Measurements from ENCODE around the gene KRT75.

Gene KRT75

DNA sequence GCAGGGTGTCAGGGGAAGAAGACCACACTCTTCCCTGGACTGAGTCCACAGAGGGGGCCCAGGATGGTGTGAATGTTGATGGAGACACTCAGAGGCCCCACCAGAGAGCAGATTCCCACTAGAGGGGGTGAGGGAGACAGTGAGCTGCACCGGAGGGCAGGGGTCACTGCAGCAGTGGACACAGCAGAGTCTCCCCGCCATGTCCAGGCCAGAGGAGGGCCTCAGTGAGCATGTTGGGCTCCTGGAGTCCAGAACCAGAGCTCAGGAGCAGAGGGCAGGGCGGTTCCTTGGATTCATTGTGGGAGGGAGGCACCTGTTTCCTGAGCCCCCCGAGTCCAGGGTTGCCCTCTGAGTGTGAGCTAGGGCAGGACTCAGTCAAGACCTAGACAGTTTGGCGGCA, 26.3 kb downstream of the KRT75 start:
- H3K9me3 ChIP-seq, result no peaks in the 10 kb centered on the region
- H3K4me3 ChIP-seq (ENCODE audit: low read depth, low read length), result no peak overlapping the region
- H3K27me3 ChIP-seq, result no peaks in the 10 kb centered on the region
- TF ChIP-seq, protein P1, sequence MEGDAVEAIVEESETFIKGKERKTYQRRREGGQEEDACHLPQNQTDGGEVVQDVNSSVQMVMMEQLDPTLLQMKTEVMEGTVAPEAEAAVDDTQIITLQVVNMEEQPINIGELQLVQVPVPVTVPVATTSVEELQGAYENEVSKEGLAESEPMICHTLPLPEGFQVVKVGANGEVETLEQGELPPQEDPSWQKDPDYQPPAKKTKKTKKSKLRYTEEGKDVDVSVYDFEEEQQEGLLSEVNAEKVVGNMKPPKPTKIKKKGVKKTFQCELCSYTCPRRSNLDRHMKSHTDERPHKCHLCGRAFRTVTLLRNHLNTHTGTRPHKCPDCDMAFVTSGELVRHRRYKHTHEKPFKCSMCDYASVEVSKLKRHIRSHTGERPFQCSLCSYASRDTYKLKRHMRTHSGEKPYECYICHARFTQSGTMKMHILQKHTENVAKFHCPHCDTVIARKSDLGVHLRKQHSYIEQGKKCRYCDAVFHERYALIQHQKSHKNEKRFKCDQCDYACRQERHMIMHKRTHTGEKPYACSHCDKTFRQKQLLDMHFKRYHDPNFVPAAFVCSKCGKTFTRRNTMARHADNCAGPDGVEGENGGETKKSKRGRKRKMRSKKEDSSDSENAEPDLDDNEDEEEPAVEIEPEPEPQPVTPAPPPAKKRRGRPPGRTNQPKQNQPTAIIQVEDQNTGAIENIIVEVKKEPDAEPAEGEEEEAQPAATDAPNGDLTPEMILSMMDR (IDR thresholded peaks at IDR 0.05; ENCODE audit: low read depth, low read length), result no peak
- H3K36me3 ChIP-seq, result no peaks in the 10 kb centered on the region
- DNase-seq, result no peak
- H3K4me1 ChIP-seq, result no peaks in the 10 kb centered on the region

DNA sequence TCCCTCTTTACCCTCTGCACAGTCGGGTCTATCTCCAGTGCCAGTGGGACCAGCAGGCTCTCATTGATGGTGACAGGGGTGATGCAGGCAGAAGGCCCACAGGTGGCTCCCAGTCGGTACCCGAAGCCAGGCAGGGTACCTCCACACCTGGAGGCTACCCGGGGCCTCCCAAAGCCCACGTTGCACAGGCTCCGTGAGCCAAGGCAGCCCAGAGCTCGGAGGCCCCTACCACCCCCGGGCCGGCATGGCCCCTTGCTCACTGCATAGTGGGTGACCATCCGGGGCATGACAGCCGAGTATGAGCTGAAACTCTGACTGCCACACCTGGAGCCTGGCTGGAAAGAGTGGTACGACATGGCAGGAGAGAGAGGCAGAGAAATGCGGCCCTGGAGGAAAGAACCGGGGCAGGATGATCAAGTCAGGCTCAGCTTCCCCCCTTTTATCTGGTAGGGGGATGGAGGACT, 28.2 kb downstream of the KRT75 start, which contains the start of gene KRT82:
KRT82 (minus strand) TSS at position 414 of the 464 bp plus-strand sequence; CDS start at position 356, 58 bp downstream.
- Histone ChIP-seq H3K4me1 (no peaks in the 10 kb centered on the region), H3K36me3 (no peaks in the 10 kb centered on the region), H3K9me3 (no peaks in the 10 kb centered on the region), H3K27me3 (no peaks in the 10 kb centered on the region), H3K4me3 (ENCODE audit: low read depth, low read length) (no peak within 1 kb of the TSS)
- TF ChIP-seq, protein P1 (IDR thresholded peaks at IDR 0.05; ENCODE audit: low read depth, low read length), result no peak
- DNase-seq, result no peak

DNA sequence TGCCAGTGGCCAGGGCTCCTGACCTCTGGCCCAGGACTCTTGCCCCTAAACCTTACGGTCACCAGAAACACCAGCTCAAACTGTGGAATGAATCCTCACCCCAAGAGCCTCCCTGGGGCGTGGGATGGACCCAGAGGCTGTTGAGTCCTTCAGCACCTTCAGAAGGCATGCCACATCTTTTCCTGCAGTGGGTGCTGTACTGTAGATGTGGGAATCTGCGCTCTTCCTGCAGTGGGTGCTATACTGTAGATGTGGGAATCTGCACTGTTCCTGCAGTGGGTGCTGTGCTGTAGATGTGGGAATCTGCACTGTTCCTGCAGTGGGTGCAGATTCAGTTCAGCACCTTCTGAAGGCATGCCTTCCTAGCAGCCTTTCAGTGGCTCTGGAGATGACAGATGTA, 29.2 kb downstream of the KRT75 start:
- TF ChIP-seq, protein P1 (IDR thresholded peaks at IDR 0.05; ENCODE audit: low read depth, low read length), result no peak
- no peaks in the 10 kb centered on the region for H3K36me3 ChIP-seq

DNA sequence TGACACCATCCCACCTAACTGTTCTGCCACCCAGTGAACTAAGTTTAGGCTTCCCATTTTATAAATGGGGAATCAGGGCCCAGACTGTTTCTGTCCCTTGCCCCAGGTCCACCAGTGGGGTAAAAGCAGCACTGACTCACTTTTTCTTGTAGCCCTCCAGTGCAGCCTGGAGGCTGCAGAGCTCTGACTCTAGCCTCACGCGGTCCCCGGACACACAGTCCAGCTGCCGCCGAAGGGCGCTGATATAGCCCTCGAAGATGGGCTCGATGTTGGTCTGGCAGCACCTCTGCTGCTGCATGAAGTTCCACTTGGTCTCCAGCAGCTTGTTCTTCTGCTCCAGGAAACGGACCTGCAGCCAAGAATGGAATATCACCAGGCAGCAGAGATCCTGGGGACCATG, 30.6 kb downstream of the KRT75 start:
- Histone ChIP-seq H3K4me1 (no peaks in the 10 kb centered on the region), H3K27me3 (no peaks in the 10 kb centered on the region), H3K4me3 (ENCODE audit: low read depth, low read length) (no peak overlapping the region), H3K36me3 (no peaks in the 10 kb centered on the region), H3K9me3 (no peaks in the 10 kb centered on the region)
- TF ChIP-seq, protein P1 (IDR thresholded peaks at IDR 0.05; ENCODE audit: low read depth, low read length), result no peak
- no peak for DNase-seq

More for the DNA sequence above, 29.2 kb downstream of the KRT75 start:
- no peaks in the 10 kb centered on the region for H3K27me3 ChIP-seq
- no peaks in the 10 kb centered on the region for H3K4me1 ChIP-seq
- no peaks in the 10 kb centered on the region for H3K9me3 ChIP-seq
- no peak overlapping the region for H3K4me3 ChIP-seq (ENCODE audit: low read depth, low read length)
- no peak for DNase-seq

DNA sequence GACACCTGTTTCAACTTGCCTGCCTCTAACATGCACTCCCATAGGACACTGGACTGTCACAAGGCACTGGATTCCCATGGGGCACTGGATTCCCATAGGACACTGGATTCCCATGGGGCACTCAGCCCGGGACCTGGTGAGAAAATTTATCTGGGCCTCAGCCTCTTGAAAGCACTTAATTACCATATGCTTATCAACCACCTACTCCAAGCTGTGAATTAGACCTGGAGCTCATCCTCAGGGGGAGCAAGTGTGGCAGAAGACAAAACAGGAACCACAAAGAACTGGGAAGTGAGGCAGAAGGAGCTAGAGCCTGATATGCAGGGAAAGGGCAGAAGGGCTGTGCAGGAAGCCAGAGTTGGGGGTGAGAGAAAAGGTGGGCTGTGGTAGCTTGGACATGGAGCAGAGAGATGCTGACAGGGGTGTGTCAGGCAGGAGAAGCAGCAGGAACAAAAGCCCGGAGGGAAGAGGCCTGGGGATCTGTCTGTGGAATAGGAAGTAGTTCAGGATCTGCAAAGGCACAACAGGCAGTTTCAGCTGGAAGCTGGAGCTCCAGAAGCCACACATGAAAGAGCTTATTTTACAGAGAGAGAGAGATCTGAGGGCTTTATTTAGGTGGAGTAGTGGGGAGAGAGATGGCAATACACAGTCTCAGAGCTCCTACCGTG, 31.2 kb downstream of the KRT75 start:
- Histone ChIP-seq H3K4me3 (ENCODE audit: low read depth, low read length) (no peak overlapping the region), H3K36me3 (no peaks in the 10 kb centered on the region), H3K4me1 (no peaks in the 10 kb centered on the region), H3K9me3 (no peaks in the 10 kb centered on the region), H3K27me3 (no peaks in the 10 kb centered on the region)
- no peak for DNase-seq
- TF ChIP-seq, protein P1 (IDR thresholded peaks at IDR 0.05; ENCODE audit: low read depth, low read length), result no peak

DNA sequence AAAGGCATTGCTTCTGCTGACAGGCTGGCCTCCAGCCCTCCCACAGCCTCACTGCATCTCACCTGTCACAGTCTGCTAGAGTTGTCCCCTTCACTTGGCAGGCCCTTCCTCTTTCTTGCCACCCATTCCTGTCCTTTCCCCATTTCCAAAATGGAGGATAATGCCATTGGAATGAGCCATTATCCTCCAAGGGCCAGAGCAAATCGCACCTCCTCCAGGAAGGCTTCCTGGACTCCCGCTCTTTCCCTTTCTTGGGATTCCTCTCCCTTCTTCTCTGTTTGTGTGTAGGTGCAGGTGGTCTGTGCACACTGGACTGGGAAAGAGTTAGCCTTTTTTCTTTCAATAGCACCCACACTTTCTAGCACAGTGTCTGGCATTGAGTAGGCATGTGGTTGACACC, 31.8 kb downstream of the KRT75 start:
- Histone ChIP-seq H3K4me1 (no peaks in the 10 kb centered on the region), H3K4me3 (ENCODE audit: low read depth, low read length) (no peak overlapping the region), H3K27me3 (no peaks in the 10 kb centered on the region), H3K36me3 (no peaks in the 10 kb centered on the region), H3K9me3 (no peaks in the 10 kb centered on the region)
- no peak for DNase-seq
- TF ChIP-seq, protein P1 (IDR thresholded peaks at IDR 0.05; ENCODE audit: low read depth, low read length), result no peak
